HPDE6-E6E7 (cell line): Measurements from ENCODE around the gene TRMT1.
"Not testable (repeated sequence)": the region's sequence is repeated elsewhere in the genome, so short reads cannot be mapped to it uniquely, and the experiment has no call there.

Experiments used
- DNase-seq: peaks from one replicate; pipeline ENCODE4 v3.0.0; 2011; ENCODE audit warnings: missing footprints; ENCODE audit errors: extremely low spot score

The TRMT1 gene

GRCh38 chr19:13150187-13150930, 33.8 kb upstream of the TRMT1 start, which contains the start of the genes IER2 and STX10:
TSS of gene IER2 (plus strand) at chr19:13150411. CDS start at chr19:13153187, 2,776 bp downstream.
TSS of gene STX10 (minus strand) at chr19:13150375. CDS start at chr19:13150173, 202 bp downstream.
- DNase-seq = peak; percentile 84

- DNase-seq = no peak
These were observed 33.2 kb upstream of the TRMT1 start for GRCh38 chr19:13149628-13150186.

DNA sequence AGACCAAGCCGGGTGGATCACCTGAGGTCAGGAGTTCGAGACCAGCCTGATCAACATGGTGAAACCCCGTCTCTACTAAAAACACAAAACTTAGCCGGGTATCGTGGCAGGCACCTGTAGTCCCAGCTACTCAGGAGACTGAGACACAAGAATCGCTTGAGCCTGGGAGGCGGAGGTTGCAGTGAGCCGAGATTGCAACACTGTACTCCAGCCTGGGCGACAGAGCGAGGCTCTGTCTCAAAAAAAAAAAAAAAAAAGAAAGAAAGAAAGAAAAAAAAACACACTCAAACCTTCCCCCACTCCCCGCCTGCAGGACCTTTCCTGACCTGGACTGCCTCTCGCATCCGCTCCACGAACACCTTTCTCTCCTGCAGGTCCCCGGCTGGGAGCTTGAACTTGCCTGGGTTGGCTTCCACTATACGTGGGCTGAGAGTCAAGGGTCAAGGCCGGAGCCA, 32.7 kb upstream of the TRMT1 start:
- not testable (repeated sequence) for DNase-seq

DNA sequence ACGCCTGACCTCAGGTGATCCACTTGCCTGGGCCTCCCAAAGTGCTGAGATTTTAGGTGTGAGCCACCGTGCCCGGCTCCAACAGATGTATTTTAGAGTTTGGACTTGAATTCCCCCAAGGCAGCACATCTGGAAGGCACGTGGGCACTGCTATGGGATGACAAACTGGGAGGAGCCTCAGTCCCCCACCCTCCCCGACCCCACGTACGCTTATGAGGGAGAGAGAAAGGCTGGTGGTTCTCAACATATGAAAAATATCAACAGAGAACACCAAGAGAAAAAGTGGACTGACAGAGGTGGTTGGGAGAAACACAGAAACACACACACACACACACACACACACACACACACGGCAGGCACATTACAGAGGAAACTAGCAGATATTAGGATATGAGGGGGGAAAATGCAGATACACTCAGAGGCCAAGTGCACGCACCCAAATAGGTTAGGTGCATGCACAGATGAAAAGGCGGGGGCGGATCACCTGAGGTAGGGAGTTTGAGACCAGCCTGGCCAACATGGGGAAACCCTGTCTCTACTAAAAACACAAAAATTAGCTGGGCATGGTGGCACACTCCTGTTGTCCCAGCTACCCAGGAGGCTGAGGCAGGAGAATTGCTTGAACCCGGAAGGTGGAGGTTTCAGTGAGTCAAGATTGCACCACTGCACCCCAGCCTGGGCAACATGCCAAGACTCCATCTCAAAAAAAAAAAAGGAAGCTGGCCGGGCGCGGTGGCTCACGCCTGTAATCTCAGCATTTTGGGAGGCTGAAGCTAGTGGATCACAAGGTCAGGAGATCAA, 30.4 kb upstream of the TRMT1 start:
- no peak for DNase-seq

DNA sequence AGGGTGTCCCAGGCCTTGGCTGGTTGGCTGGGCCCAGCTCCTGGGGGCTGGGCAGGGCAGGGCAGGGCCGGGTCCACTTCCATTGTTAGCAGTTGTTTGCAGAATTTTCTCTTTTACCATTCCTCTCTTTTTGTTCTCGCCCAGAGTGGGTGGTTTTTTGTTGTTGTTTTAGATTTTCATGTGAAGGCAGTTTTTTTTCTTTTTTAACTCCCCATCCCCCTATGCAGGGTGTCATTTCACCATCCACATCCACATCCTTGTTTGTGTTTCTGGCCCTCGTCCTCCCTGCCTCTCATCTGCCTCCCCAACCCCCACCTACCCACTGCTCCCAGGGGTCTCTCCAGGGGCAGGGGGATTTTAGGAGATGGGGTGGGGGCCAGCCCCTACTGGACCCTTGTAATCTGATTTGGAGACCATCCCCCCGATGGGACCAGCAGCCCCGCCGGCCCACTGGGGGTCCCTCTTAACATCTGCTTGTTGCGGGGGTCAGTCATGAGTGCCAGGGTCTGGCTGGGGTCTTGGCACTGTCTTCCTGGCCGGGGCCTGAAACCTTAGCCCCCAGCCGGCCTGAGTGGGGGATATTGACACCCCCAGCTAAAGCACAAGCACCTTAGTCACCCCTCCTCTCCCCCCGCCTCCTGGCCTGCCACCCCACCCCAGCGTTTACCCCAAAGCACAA, 23.2 kb upstream of the TRMT1 start:
- DNase-seq = no peak

DNA sequence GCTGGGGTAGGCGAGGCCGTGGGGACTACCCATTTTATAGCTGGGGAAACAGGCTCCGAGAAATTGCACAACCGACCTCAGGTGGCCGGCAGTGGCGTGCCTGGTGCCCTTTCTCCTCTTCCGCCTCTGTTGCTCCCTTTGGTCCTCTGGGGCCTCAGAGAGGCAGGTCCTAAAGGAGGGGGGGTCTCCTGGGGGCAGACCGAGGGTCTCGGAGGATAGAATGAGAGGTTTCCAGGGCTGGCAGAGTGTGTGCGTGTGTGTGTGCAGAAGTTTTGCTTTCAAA, 22.3 kb upstream of the TRMT1 start:
- DNase-seq = no peak

- DNase-seq = no peak
These were observed 21.8 kb upstream of the TRMT1 start for GRCh38 chr19:13138171-13138915.

GRCh38 chr19:13137290-13137794, 20.8 kb upstream of the TRMT1 start:
- DNase-seq = no peak

GRCh38 chr19:13135068-13136062, 18.8 kb upstream of the TRMT1 start:
- DNase-seq = no peak

- DNase-seq = no peak
These were observed 18.1 kb upstream of the TRMT1 start for GRCh38 chr19:13134626-13135025.

DNA sequence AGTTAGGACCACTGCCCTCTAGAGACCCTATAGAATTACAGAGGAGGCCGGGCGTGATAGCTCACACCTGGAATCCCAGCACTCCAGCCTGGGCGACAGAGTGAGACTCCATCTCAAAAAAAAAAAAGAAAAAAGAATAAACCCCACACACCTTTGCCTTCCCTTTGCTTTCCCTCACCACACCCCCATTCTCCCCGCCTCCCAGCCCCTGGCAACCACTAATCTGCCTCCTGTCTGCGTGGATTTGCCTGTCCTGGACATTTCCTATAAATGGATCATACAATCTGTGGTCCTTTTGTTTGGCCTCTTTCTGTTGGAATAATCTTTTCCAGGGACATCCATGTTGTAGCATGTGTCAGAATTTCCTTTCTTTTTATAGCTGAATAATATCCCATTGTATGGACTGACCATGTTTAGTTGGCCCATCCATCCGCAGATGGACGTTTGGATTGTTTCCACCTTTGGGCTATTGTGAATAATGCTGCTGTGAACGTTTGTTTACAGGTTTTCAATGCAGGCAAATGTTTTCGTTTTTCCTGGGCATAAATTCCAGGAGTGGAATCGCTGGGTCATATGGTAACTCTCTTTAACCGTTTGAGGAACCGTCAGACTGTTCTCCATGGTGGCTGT, 16.8 kb upstream of the TRMT1 start:
- DNase-seq = no peak

DNA sequence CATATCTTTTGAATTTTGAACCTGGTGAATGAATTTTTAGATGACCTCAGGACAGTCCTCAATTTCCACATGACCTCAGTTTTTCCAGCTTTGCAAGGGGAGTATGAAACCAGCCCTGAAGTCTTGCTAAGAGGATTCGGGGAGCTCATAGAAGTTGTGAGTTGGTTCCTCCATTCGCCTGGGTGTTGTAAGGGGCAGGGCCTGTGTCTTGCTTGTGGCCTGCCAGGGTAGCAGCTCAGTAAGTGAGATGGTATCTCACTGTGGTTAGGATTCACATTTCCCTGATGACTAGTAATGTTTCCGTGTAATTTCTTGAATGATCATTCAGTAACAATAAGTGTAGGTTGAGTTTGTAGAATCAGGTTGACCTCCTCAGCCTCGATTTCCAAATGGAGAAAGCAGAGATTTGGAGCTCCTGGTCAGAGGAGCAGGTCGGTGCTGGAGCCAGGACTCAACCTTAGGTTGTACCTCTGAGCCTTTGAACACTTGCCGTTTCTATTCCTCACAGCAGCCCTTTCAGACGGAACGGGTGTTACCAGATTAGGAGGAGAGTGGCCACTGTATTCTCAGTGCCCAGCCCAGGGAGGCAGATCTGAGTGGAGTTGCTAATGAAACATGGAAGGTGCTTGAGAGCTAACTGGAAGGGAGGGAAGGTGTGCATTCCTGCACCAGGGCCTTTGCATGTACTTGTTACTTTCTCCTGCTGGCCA, 16.1 kb upstream of the TRMT1 start:
- no peak for DNase-seq

DNA sequence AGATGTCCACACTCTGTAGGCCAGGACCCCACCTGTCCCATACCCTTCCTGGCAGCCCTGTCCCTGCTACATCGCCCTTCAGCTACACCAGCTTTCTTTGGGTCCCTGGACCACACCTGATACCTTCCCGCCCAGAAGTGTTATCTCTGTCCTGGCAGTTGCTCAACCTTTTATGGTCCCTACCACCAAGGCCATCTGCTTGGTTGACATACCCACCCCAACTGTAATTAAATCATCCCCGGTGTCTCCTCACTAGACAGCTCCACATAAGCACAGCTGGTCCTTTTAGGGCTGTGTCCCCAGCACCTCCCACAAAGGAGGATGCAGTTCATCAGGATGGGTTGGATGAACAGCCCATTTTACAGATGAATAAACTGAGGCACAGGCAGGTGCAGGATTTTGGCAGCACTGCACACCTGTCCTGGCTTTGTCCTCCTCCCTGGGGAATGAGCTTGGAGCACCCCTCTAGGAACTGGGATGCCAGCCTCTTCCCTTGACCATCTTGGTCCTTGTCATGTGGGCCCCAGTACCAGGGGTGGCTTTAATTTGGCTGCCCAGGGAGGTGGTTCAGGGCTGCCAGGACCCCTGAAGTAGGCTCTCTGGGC, 14.4 kb upstream of the TRMT1 start:
- no peak for DNase-seq

DNA sequence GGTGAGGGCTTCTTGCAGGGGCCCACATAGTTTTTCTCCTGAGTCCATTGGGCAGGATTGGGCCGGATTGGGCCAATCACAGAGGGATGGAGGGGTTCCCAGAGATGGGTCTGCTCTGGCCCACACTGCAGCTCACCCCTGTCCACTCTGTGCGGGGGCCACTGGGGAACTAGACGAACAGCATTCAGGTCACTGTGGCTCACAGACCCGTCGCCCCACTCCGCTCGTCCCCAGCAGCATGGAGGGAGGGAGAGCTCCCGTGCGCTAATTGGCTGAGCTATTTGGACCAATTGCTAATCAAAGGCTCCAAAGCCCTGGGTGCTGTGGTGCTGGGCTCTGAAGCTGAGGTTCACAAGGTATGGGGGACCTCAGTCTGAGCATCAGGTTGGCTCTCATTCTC, 12.8 kb upstream of the TRMT1 start:
- no peak for DNase-seq

DNA sequence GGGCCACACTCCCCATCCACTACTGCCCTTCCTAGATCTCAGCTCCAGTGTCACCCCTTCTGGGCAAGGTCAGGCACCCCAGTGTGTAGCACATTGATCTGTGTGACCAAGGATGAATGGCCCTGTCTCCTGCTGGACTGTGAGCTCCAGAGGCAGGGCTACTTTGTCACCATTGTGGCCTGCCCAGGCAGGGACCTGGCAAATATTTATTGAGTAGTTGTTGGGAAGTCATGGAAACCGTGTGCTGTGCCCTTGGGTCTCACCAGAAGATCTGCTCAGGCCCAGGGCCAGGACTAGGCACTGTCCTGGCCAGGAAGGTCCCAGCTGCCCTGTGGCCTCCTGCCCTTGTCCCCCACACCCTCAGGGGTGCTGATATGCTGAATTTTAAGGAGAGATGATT, 12.0 kb upstream of the TRMT1 start:
- DNase-seq = no peak

DNA sequence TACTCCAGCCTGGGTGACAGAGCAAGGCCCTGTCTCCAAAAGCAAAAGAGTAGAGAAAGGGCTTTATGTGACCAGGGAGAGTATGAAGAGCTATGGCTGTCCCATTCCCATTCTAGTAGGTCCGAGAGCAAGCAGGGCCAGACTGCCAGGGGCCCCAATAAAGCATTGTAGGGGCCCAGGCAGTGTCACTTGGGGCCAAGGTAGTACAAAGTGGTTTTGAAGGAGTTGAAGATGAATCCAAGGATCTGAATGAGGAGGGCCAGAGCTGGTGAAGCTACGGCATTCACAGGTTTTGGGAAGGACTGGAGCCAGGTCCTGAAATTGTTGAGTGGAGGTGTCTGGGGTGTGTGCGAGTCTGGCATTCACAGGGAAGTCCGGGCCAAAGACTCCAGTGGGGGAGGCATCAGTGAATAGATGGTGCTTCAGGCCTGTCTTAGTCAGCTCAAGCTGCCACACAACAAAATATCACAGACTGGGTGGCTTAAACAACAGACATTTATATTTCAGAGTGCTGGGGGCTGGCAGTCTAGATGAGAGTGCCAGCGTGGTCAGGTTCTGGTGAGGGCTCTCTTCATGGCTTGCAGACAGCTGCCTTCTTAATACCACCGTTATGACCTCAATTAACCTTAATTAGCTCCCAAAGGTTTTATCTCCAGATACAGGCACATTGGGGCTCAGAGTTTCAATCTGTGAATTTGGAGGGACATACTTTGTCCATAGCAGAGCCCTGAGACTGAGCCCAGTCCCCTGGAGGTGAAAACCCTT, 11.5 kb upstream of the TRMT1 start:
- DNase-seq = no peak

- no peak for DNase-seq
These were observed 10.5 kb upstream of the TRMT1 start for GRCh38 chr19:13127051-13127450.
